COLO668 (cell line): ENCODE measurements around the gene LSP1.

ENCODE experiments used
- DNase-seq: peaks from one replicate; lab custom pipeline; 2025; ENCODE audit not compliant: unreplicated experiment; lab: John Stamatoyannopoulos, UW

LSP1 gene

DNA sequence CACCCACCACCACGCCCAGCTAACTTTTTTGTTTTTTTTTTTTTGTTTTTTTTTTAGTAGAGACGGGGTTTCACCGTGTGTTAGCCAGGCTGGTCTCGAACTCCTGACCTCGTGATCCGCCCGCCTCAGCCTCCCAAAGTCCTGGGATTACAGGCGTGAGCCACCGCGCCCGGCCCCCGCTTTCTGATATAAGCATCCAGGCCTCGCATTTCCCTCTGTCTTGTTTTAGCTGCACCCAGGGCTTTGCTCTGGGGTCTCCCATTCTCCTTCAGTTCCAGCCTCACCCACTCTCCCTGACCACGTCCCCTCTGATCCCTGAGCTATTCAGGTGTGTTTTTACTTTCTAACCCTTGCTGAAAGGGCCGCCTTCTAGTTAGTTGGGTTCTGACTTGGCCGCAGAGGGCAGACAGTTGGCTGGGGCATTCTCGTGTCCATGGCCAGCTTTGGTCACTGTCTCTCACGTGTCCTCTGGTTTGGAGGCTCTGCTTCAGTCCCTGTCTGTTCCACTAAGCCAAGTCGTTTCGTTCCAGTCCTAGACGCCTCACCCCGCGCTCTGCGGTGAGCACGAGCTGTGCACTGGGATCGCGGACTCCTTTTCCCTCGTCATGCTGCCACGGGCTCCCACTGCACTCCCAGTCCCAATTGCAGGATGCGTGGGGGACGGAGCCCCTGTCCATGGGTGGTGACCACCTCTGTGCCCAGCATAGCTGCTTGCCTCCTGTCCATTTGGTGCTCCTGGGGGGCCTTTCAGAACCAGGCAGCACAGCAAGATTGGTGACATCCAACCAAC, 60.6 kb downstream of the LSP1 start:
- DNase-seq, result no peak

DNA sequence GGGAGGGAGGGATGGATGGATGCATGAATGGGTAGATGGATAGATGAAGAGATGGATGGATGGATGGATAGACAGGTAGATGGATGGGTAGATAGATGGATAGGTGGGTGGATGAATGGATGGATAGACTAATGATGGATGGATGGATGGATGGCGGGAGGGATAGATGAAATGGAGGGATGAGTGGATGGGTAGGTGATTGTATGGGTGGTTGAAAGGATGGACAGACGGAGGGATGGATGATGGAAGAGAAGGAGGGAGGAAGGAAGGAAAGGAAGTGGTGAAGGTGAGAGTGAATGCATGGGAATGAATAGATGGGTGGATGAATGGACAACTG, 62.9 kb downstream of the LSP1 start:
- DNase-seq, result no peak

DNA sequence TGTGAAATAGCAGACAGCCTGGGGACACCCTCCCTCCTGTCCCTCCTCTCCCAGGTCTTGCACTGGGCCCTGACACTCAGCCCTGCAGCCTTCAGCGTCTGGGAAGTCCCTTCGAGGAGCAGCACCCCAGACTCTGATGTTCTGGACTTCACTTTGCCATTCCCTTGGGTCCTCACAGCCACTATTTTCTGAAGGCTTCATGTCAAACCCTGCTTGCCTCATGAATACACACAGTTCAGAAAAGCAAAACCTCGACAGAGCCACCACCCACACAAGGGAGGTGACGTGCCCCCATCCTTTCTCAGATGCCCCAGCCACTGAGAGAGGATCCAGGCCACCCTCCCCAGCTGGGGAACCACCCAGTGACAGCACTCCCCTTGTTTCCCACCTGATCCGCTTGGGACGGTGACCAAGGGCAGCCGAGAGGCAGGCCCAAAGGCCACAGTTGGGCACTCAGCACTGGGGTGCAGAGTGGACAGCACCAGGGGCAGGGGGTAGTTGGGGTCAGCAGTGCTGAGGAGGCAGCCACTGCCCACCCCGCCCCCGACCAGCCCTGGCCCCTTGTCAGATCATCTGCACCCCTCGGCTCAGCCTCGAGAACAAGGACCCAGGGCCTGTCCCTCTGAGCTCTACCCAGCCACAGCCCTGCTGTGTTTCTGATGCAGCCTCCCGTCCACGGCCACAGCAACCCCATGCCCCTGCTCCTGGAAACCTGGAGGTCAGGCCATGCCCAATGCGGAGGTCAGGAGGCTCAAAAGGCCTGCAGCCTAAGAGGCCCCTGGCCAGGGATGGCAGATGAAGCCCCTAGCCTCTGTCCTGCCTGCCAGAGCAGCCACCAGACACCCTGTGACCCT, 63.5 kb downstream of the LSP1 start:
- no peak for DNase-seq

GRCh38 chr11:1916986-1917522, 64.2 kb downstream of the LSP1 start:
- DNase-seq, result no peak

GRCh38 chr11:1917523-1918435, 64.9 kb downstream of the LSP1 start:
- no peak for DNase-seq

GRCh38 chr11:1918436-1919315, 65.8 kb downstream of the LSP1 start:
- no peak for DNase-seq

DNA sequence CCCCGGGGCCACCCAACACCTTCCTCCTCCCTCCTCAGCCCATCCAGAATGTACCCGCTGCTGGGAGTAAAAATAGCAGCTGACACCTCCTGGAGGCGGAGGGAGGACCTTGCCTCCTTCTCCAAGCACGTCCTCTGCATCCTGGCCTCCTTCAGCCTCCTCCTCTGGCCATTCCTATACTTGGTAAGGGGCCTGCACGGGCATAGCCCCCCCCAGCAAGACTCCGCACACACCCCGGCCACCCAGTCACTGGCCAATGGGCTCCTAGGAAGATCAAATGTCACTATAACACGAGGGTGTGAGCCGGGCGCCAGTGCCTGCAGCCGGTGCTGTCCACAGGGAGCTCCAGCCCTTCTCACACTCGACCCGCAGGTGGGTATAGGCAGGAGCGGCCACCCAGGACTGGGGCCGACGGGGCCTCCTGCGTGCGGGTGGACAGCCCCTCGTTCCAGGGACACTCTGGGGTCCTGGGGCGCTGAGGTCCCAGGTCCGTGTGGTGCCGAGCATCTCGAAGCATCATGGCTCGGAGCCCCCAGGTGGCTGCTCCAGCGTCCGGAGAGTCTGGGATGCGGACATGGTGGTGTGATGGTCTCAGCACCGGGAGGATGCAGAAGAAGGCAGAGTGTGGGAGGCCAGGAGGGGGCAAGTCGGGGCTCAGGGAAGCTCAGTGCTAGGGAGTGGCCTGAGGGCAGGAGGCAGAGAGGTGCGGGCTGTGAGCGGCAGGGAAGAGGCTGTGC, 66.7 kb downstream of the LSP1 start, which contains the start of gene TNNT3:
TNNT3 (plus strand) TSS at position 313 of the 737 bp plus-strand sequence. CDS start 3,172 bp downstream, outside the sequence.
- no peak for DNase-seq

GRCh38 chr11:1920128-1920908, 67.4 kb downstream of the LSP1 start:
- DNase-seq, result no peak

- DNase-seq, result no peak
These were observed 68.2 kb downstream of the LSP1 start for GRCh38 chr11:1920909-1921573.

- no peak for DNase-seq
These were observed 68.8 kb downstream of the LSP1 start for GRCh38 chr11:1921574-1922141.

DNA sequence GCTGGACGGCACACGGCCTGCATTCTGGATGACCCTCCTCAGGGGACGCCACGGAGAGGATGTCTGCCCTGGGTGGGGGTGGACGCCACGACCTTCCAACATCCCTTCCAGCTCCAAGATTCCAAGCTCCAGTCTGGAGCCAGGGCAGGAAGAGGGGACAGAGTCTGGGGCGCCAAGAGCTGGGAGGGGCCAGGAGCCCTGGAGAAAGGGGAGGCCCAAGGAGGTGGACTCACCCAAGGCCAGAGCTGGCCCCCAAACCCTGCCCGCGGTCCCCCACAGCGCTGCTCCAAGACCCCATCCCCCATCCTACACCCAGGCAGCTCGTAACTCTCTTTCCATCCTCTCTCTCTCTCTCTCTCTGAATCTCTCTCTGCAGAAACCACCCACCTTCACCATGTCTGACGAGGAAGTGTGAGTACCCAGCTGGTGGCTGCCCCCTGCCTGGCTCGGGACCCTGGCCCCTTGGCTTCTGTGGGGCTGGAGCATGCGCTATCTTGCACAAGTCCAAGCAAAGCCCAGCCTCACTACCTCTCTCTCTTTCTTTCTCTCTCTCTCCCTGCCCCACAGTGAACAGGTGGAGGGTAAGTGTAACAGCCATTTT, 69.7 kb downstream of the LSP1 start:
- DNase-seq, result no peak

DNA sequence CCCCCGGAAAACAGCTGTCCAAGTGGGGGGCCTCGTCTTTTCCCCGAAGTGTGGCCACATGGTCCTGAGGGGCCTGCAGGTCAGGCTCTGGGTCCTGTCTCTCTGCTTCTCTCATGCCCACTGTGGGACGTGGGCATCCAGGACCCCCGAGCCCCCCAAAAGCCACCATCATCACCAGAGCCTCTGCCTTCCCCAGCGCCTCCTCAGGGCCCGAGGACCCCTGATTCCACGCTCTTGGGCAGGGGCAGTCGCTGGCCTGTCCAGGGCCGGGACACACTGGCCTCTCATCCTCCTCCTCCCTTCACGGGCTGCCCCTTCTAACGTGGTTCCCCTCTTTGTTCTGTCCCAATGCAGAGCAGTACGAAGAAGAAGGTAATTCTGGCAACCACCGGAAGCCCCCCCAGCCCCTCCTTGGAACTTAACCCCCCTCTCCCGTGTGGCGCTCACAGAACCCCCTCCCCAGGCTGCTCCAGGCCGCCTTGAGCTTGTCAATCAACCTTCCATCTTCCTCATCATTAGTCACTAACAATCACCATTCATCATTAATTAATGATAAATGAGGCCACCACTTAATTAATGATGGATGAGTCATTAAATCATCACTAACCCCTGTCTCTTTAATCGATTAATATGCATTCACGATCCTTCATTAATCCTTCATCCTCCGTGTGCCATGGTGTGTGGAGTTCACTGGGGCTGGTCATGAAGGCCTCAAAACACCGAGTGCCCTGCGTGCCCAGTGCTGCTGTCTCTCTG, 70.5 kb downstream of the LSP1 start:
- no peak for DNase-seq

- no peak for DNase-seq
These were observed 71.3 kb downstream of the LSP1 start for GRCh38 chr11:1924181-1924580.

GRCh38 chr11:1924646-1925372, 71.9 kb downstream of the LSP1 start:
- no peak for DNase-seq

GRCh38 chr11:1925373-1926155, 72.7 kb downstream of the LSP1 start:
- no peak for DNase-seq
